ENCODE measurements around the gene ELN.

Gene ELN

GRCh38 chr7:74053589-74054186 is 25.7 kb downstream of the ELN start:
- Histone ChIP-seq H3K36me3 (ENCODE audit: control insufficient read depth, insufficient read depth, low read length) (no peaks in the 10 kb centered on the region), H3K4me1 (ENCODE audit: control insufficient read depth, insufficient read depth, low read length, poor library complexity, severe bottlenecking) (peaks cover 5% of the 10 kb centered on the region), H3K27ac (ENCODE audit: low read depth, low read length, severe bottlenecking) (no peak overlapping the region), H3K9me3 (ENCODE audit: control insufficient read depth, low read length) (no peaks in the 10 kb centered on the region), H3K4me3 (ENCODE audit: extremely low read depth, insufficient read depth, low read length, poor library complexity, severe bottlenecking) (no peak overlapping the region)
- WGBS, 2 experiments (ENCODE audit: insufficient coverage in 2 of 2) = 92% methylated on average over 3 of the region's 3 CpGs

GRCh38 chr7:74056096-74056915 is 28.3 kb downstream of the ELN start:
- Histone ChIP-seq H3K9me3 (ENCODE audit: control insufficient read depth, low read length) (no peaks in the 10 kb centered on the region), H3K4me1 (ENCODE audit: control insufficient read depth, insufficient read depth, low read length, poor library complexity, severe bottlenecking) (peaks cover 2% of the 10 kb centered on the region), H3K36me3 (ENCODE audit: control insufficient read depth, insufficient read depth, low read length) (no peaks in the 10 kb centered on the region), H3K4me3 (ENCODE audit: extremely low read depth, insufficient read depth, low read length, poor library complexity, severe bottlenecking) (no peak overlapping the region), H3K27ac (ENCODE audit: low read depth, low read length, severe bottlenecking) (no peak overlapping the region)
- WGBS, 2 experiments (ENCODE audit: insufficient coverage in 2 of 2) = 91% methylated on average over 19 to 26 of the region's 26 CpGs

- Histone ChIP-seq H3K4me1 (ENCODE audit: control insufficient read depth, insufficient read depth, low read length, poor library complexity, severe bottlenecking) (no peaks in the 10 kb centered on the region), H3K9me3 (ENCODE audit: control insufficient read depth, low read length) (no peaks in the 10 kb centered on the region), H3K36me3 (ENCODE audit: control insufficient read depth, insufficient read depth, low read length) (no peaks in the 10 kb centered on the region), H3K27ac (ENCODE audit: low read depth, low read length, severe bottlenecking) (no peak overlapping the region), H3K4me3 (ENCODE audit: extremely low read depth, insufficient read depth, low read length, poor library complexity, severe bottlenecking) (no peak overlapping the region)
- WGBS, 2 experiments (ENCODE audit: insufficient coverage in 2 of 2) = 83 to 92% methylated on average over 9 of the region's 11 CpGs
Measured at GRCh38 chr7:74057216-74057925, 29.4 kb downstream of the ELN start.

GRCh38 chr7:74057987-74058386 is 30.0 kb downstream of the ELN start:
- Histone ChIP-seq H3K4me1 (ENCODE audit: control insufficient read depth, insufficient read depth, low read length, poor library complexity, severe bottlenecking) (no peaks in the 10 kb centered on the region), H3K36me3 (ENCODE audit: control insufficient read depth, insufficient read depth, low read length) (no peaks in the 10 kb centered on the region), H3K9me3 (ENCODE audit: control insufficient read depth, low read length) (no peaks in the 10 kb centered on the region), H3K4me3 (ENCODE audit: extremely low read depth, insufficient read depth, low read length, poor library complexity, severe bottlenecking) (no peak overlapping the region), H3K27ac (ENCODE audit: low read depth, low read length, severe bottlenecking) (no peak overlapping the region)
- WGBS, 2 experiments (ENCODE audit: insufficient coverage in 2 of 2) = 67 to 89% methylated on average over 1 of the region's 1 CpG

- no peak overlapping the region for H3K4me3 ChIP-seq (ENCODE audit: extremely low read depth, insufficient read depth, low read length, poor library complexity, severe bottlenecking)
- H3K9me3 ChIP-seq (ENCODE audit: control insufficient read depth, low read length) = no peaks in the 10 kb centered on the region
- H3K4me1 ChIP-seq (ENCODE audit: control insufficient read depth, insufficient read depth, low read length, poor library complexity, severe bottlenecking) = no peaks in the 10 kb centered on the region
- no peaks in the 10 kb centered on the region for H3K36me3 ChIP-seq (ENCODE audit: control insufficient read depth, insufficient read depth, low read length)
- H3K27ac ChIP-seq (ENCODE audit: low read depth, low read length, severe bottlenecking) = no peak overlapping the region
- WGBS, 2 experiments (ENCODE audit: insufficient coverage in 2 of 2) = 85 to 92% methylated on average over 6 of the region's 7 CpGs
Measured at GRCh38 chr7:74058486-74058885, 30.5 kb downstream of the ELN start.

GRCh38 chr7:74059037-74059436 is 31.1 kb downstream of the ELN start:
- Histone ChIP-seq H3K4me1 (ENCODE audit: control insufficient read depth, insufficient read depth, low read length, poor library complexity, severe bottlenecking) (no peaks in the 10 kb centered on the region), H3K27ac (ENCODE audit: low read depth, low read length, severe bottlenecking) (no peak overlapping the region), H3K9me3 (ENCODE audit: control insufficient read depth, low read length) (no peaks in the 10 kb centered on the region), H3K36me3 (ENCODE audit: control insufficient read depth, insufficient read depth, low read length) (no peaks in the 10 kb centered on the region), H3K4me3 (ENCODE audit: extremely low read depth, insufficient read depth, low read length, poor library complexity, severe bottlenecking) (no peak overlapping the region)
- WGBS, 2 experiments (ENCODE audit: insufficient coverage in 2 of 2) = 58 to 100% methylated on average over 1 to 2 of the region's 2 CpGs

- no peaks in the 10 kb centered on the region for H3K9me3 ChIP-seq (ENCODE audit: control insufficient read depth, low read length)
- H3K27ac ChIP-seq (ENCODE audit: low read depth, low read length, severe bottlenecking) = no peak overlapping the region
- no peaks in the 10 kb centered on the region for H3K36me3 ChIP-seq (ENCODE audit: control insufficient read depth, insufficient read depth, low read length)
- WGBS, 2 experiments (ENCODE audit: insufficient coverage in 2 of 2) = 81 to 85% methylated on average over 9 to 14 of the region's 21 CpGs
- no peaks in the 10 kb centered on the region for H3K4me1 ChIP-seq (ENCODE audit: control insufficient read depth, insufficient read depth, low read length, poor library complexity, severe bottlenecking)
- H3K4me3 ChIP-seq (ENCODE audit: extremely low read depth, insufficient read depth, low read length, poor library complexity, severe bottlenecking) = no peak overlapping the region
Measured at GRCh38 chr7:74059681-74060588, 32.0 kb downstream of the ELN start.

GRCh38 chr7:74061840-74062539 is 34.0 kb downstream of the ELN start:
- Histone ChIP-seq H3K4me3 (ENCODE audit: extremely low read depth, insufficient read depth, low read length, poor library complexity, severe bottlenecking) (no peak overlapping the region), H3K27ac (ENCODE audit: low read depth, low read length, severe bottlenecking) (peak overlapping the region; percentile 69), H3K9me3 (ENCODE audit: control insufficient read depth, low read length) (no peaks in the 10 kb centered on the region), H3K36me3 (ENCODE audit: control insufficient read depth, insufficient read depth, low read length) (no peaks in the 10 kb centered on the region), H3K4me1 (ENCODE audit: control insufficient read depth, insufficient read depth, low read length, poor library complexity, severe bottlenecking) (no peaks in the 10 kb centered on the region)
- WGBS, 2 experiments (ENCODE audit: insufficient coverage in 2 of 2) = 83% methylated on average over 12 to 18 of the region's 20 CpGs

GRCh38 chr7:74063223-74063641 is 35.3 kb downstream of the ELN start:
- Histone ChIP-seq H3K4me3 (ENCODE audit: extremely low read depth, insufficient read depth, low read length, poor library complexity, severe bottlenecking) (no peak overlapping the region), H3K4me1 (ENCODE audit: control insufficient read depth, insufficient read depth, low read length, poor library complexity, severe bottlenecking) (no peaks in the 10 kb centered on the region), H3K36me3 (ENCODE audit: control insufficient read depth, insufficient read depth, low read length) (no peaks in the 10 kb centered on the region), H3K27ac (ENCODE audit: low read depth, low read length, severe bottlenecking) (no peak overlapping the region), H3K9me3 (ENCODE audit: control insufficient read depth, low read length) (no peaks in the 10 kb centered on the region)
- WGBS, 2 experiments (ENCODE audit: insufficient coverage in 2 of 2) = 94 to 97% methylated on average over 13 to 14 of the region's 14 CpGs

- Histone ChIP-seq H3K4me1 (ENCODE audit: control insufficient read depth, insufficient read depth, low read length, poor library complexity, severe bottlenecking) (no peaks in the 10 kb centered on the region), H3K27ac (ENCODE audit: low read depth, low read length, severe bottlenecking) (no peak overlapping the region), H3K9me3 (ENCODE audit: control insufficient read depth, low read length) (no peaks in the 10 kb centered on the region), H3K4me3 (ENCODE audit: extremely low read depth, insufficient read depth, low read length, poor library complexity, severe bottlenecking) (no peak overlapping the region), H3K36me3 (ENCODE audit: control insufficient read depth, insufficient read depth, low read length) (no peaks in the 10 kb centered on the region)
- WGBS, 2 experiments (ENCODE audit: insufficient coverage in 2 of 2) = 88 to 92% methylated on average over 12 of the region's 12 CpGs
Measured at GRCh38 chr7:74063646-74064045, 35.7 kb downstream of the ELN start.

All from mesodermal cell (in vitro differentiated cells).